WI38 (cell line): ENCODE measurements around the gene RPS6KA2.

Experiments used
- H3K4me3 ChIP-seq: 2 replicates; pipeline ENCODE4 v1.5.1; 2011; ENCODE audit warnings: low read depth, mild to moderate bottlenecking, control low read depth, low read length
- TF ChIP-seq, protein P1 (sequence below): IDR thresholded peaks from 2 replicates; pipeline ENCODE4 v1.5.1; 2012; ENCODE audit warnings: low read depth, mild to moderate bottlenecking, control low read depth, low read length

The RPS6KA2 gene

DNA sequence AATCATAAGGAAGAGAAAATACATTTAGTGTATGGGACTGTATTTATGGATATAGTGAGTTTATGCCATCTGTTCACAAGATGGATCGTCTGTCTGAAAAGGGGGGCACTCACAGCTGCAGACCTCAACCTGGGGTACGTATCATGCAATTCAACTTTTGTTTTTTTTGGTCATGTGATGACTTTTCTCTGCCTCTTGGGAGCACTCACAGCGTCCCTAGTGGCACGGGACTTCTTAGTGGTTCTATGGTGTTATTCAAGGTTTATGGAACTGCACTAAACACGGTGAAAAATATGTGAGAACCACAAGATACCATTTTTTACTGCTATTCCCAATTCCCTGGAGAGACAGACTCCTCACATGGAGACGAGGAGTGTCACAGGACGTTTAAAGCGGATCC, 183.9 kb downstream of the RPS6KA2 start:
- TF ChIP-seq, protein P1, sequence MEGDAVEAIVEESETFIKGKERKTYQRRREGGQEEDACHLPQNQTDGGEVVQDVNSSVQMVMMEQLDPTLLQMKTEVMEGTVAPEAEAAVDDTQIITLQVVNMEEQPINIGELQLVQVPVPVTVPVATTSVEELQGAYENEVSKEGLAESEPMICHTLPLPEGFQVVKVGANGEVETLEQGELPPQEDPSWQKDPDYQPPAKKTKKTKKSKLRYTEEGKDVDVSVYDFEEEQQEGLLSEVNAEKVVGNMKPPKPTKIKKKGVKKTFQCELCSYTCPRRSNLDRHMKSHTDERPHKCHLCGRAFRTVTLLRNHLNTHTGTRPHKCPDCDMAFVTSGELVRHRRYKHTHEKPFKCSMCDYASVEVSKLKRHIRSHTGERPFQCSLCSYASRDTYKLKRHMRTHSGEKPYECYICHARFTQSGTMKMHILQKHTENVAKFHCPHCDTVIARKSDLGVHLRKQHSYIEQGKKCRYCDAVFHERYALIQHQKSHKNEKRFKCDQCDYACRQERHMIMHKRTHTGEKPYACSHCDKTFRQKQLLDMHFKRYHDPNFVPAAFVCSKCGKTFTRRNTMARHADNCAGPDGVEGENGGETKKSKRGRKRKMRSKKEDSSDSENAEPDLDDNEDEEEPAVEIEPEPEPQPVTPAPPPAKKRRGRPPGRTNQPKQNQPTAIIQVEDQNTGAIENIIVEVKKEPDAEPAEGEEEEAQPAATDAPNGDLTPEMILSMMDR, result no peak
- H3K4me3 ChIP-seq, result no peak overlapping the region

DNA sequence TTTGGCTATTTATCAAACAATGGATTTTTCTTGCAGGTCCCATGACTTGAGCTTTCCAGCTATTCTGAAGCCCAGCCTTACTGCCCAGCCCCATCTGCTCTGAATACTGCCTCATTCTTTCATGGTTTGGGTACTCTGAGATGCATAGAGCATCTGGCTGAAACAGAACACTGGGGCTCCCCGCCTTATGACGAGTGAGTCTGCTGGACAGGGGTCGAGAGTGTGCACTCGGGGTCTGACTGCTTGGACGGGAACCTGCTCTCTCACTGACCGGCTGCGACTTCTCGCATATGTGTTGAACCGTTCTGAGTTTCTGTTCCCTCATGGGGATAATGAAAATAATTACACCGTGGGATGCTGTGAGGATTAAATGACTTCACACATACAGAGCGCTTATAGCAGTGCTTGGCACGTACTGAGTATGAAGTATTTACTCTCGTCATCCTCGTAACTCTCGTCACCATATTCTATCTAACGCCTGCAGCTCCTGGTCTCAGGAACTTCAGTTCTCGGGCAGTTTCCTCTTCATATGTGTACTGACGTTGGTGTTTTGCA, 184.8 kb downstream of the RPS6KA2 start:
- TF ChIP-seq, protein P1, result no peak

DNA sequence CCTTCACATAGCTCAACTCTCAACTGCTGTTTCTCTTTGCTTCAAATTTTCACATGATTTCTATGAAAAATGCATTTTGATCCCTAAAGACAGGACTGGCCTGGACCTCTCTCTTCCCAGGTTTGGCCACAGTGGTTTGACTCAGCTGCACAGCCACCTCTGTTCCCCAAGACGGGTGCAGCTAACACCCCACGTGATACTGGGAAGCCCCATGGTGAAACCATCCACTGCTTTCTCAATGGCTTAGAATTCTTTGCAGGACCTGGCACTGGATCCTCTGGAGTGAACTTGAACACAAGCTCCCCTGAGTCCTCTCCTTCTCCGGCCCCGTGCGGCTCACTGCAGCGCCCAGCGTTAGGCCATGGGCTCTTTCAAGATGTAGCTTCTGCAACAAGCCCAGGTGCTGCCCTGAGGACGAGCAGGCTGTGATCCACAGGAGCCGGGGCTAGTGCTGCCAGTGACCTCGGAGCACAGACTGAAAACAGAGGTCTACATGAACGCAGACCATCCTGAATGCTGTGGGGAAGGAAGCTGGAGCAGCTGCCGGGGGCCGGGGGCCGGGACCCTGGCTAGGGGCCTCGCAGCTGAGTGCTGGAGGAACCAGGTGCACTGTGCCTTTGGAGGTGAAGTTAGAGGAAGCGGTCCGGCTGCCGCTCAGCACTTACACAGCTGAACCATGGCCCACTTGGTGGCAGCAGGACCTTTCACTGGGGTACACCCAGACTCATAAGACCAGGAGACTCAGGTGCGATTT, 185.5 kb downstream of the RPS6KA2 start:
- TF ChIP-seq, protein P1, result no peak
- no peak overlapping the region for H3K4me3 ChIP-seq

More for the DNA sequence above, 184.8 kb downstream of the RPS6KA2 start:
- H3K4me3 ChIP-seq, result no peak overlapping the region

DNA sequence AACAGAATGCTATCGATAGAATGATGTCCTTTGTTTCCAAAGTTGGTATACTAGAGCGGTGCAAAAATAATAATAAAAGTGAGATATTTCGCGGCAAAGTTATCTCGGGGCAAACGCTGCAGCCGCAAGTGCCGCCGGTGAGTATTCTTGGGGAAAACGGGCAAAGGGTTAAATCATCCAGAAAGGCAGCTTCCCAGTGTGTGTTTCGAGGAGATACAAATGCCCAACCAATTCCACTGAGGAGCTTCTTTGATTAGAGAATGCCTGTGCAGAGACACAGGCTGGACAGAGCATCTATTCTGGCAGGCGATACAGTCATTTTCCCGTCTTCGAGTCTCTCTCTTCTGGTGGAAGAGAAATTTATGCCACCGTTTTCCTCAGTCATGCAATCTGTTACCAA, 186.3 kb downstream of the RPS6KA2 start:
- TF ChIP-seq, protein P1, result no peak

DNA sequence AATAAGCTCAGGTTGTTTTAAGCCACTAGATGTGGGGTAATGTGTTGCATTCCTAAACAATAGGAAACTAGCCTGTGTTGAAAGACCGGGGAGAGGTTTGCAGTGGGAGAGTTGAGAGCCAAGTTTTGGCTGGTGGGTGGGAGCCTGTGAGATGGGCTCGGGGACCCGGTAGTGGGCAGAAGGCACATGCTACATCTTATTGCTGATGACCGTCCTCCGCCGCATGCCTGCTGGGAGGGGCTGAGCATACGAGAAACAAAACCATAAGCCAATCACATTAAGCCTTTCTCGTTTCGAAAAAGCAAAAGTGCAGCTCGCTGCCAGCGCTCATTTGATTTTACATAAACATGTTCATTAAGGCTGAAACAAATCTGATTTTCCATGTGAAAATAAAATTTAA, 186.9 kb downstream of the RPS6KA2 start:
- TF ChIP-seq, protein P1, result no peak
- no peak overlapping the region for H3K4me3 ChIP-seq

More for the DNA sequence above, 186.3 kb downstream of the RPS6KA2 start:
- H3K4me3 ChIP-seq, result no peak overlapping the region

DNA sequence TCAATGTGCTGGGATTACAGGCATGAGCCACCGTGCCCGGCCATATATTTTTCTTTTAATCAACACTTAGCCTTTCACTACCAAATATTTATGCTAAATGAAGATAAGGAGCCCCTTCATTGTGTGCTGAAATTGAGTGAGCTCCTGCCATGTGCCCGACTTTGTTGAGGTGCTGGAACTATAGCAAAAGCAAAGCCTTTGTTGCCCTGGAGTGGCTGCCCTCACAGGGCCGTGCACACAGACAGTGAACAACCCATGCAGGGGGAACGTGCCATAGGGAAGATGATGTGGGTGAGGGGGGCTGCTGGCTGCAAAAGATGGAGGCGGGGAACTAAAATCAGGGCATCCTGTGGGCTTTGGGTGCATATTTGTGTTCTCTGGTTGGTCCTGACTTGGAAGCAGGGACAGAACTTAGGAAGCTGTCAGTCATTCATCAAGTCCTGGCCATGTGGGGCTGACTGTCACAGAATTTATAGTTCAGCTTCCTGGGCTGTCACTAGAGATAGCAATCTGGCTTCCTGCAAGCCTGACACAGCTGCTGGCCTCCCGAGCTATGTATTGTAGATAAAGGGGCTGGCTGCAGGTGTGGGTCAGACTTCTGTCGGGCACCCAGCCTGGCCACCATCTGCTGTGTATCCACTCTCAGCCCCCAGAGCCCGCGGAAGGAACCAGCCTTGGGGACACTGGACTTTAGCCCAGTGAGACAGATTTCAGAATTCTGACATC, 187.5 kb downstream of the RPS6KA2 start:
- TF ChIP-seq, protein P1, result no peak
- no peak overlapping the region for H3K4me3 ChIP-seq
